ENCODE data around the gene NOVA2.

NOVA2 gene

DNA sequence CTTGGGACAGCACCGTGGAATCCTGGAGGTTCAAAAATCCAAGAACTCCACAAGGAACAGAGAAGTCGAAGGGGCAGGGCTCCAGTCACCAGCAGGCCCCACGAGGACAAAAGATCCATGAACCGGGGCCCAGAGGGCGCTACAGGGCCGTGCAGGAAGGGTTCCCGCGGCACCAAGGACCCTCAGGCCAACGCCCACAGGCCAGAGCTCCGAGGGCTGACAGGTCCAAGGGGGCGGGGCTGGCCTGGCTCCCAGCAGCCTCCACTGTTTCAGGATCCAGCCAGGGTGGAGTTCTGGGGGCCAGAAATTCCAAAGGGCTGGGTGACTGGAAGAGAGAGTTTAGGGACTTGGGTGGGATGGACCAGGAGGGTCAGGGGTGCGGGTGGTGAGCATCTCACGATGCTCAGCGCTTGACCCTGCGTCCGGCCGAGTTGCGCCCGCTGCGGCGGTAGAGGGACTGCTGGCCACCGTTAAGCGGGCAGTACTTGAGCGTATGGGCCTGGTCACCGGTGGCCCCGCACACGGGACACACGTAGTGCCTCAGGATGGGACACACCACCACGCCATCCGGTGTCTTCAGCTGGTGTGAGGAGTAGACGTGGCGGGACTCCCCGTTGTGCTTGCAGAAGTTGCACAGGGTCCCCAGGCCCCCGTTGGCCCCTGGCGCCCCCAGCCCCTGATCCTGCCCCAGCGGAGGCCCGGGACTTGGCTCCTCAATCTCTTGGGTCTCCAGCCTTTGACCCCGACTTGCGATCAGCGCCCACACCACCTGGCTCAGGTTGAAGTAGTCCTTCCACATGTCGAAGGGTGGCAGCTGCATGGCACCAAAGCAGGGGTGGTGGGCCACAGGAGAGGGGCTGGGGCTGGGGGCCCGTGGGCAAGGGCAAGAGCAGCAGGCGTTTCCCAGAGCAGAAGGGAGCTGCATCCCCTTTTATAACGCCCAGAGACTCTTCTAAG, 59.5 kb downstream of the NOVA2 start, which contains the start of gene NANOS2:
Gene NANOS2, minus strand, starts transcription at position 905 of the 957 bp plus-strand sequence. Its CDS starts 85 bp downstream, at position 820.
- no peaks in the 10 kb centered on the region for H3K9me3 ChIP-seq (ENCODE audit: control insufficient read depth in 5 of 5, low read length in 5 of 5)
- no peak within 1 kb of the TSS for H3K27ac ChIP-seq (ENCODE audit: low read depth, low read length)

DNA sequence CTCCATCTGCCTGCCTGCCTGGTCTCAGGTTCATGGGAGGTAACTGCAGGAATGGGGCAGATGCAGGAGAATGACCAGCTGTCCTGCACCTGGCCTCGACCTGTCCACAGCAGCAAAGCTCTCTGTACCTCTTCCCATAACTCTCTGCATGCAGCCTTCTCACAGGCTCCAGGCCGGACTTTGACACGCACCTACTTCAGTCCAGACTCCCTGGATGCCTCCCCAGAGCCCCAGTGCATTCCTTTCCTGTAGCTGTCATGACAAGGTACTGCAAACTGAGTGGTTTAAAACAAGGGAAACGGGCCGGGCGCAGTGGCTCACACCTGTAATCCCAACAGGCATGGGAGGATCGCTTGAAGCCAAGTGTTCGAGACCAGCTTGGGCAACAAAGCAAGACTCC, 62.4 kb downstream of the NOVA2 start:
- Histone ChIP-seq H3K9ac (ENCODE audit: low read length in 5 of 5) (no peak overlapping the region), H3K4me1 (ENCODE audit: control insufficient read depth in 5 of 5, insufficient read depth in 5 of 5, low read length in 5 of 5) (peaks cover 0 to 4% (median 0%) of the 10 kb centered on the region in 5 donors), H3K27ac (ENCODE audit: low read depth, low read length) (no peak overlapping the region), H3K4me3 (ENCODE audit: low read depth in 1 of 5, low read length in 5 of 5) (no peak overlapping the region), H3K27me3 (ENCODE audit: control insufficient read depth in 5 of 5, insufficient read depth in 4 of 5, low read length in 5 of 5) (peaks cover 5 to 15% (median 7%) of the 10 kb centered on the region in 5 donors), H3K9me3 (ENCODE audit: control insufficient read depth in 5 of 5, low read length in 5 of 5) (no peaks in the 10 kb centered on the region), H3K36me3 (ENCODE audit: control insufficient read depth in 5 of 5, insufficient read depth in 5 of 5, low read length in 5 of 5) (no peaks in the 10 kb centered on the region)

More for the DNA sequence above, 59.5 kb downstream of the NOVA2 start, which contains the start of gene NANOS2:
- H3K36me3 ChIP-seq (ENCODE audit: control insufficient read depth in 5 of 5, insufficient read depth in 5 of 5, low read length in 5 of 5) = no peaks in the 10 kb centered on the region
- peaks cover 0 to 4% (median 0%) of the 10 kb centered on the region in 5 donors for H3K4me1 ChIP-seq (ENCODE audit: control insufficient read depth in 5 of 5, insufficient read depth in 5 of 5, low read length in 5 of 5)
- H3K27me3 ChIP-seq (ENCODE audit: control insufficient read depth in 5 of 5, insufficient read depth in 4 of 5, low read length in 5 of 5) = peaks cover 5 to 18% (median 7%) of the 10 kb centered on the region in 5 donors
- no peak within 1 kb of the TSS for H3K4me3 ChIP-seq (ENCODE audit: low read depth in 1 of 5, low read length in 5 of 5)
- no peak within 1 kb of the TSS for H3K9ac ChIP-seq (ENCODE audit: low read length in 5 of 5)

DNA sequence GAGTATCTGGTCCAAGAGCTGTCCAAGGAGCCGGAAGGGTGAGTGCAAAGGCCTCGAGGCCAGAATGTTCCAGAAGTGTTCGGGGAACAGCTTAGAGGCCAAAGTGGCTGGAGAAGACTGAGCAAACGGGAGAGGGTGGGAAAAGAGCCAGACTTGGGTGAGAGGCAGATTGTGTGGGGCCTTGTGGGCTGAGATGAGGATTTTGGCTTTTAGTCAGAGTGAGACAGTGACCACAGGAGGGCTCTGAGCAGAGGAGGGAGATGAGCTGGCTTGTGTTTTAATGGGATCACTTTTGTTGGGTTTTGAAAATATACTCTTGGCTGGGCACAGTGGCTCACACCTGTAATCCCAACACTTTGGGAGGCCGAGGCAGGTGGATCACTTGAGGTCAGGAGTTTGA, 64.7 kb downstream of the NOVA2 start:
- Histone ChIP-seq H3K4me1 (ENCODE audit: control insufficient read depth in 5 of 5, insufficient read depth in 5 of 5, low read length in 5 of 5) (peaks cover 0 to 6% (median 0%) of the 10 kb centered on the region in 5 donors), H3K9ac (ENCODE audit: low read length in 5 of 5) (no peak overlapping the region), H3K27ac (ENCODE audit: low read depth, low read length) (no peak overlapping the region), H3K36me3 (ENCODE audit: control insufficient read depth in 5 of 5, insufficient read depth in 5 of 5, low read length in 5 of 5) (no peaks in the 10 kb centered on the region), H3K27me3 (ENCODE audit: control insufficient read depth in 5 of 5, insufficient read depth in 4 of 5, low read length in 5 of 5) (peaks cover 5 to 12% (median 6%) of the 10 kb centered on the region in 5 donors), H3K4me3 (ENCODE audit: low read depth in 1 of 5, low read length in 5 of 5) (no peak overlapping the region), H3K9me3 (ENCODE audit: control insufficient read depth in 5 of 5, low read length in 5 of 5) (no peaks in the 10 kb centered on the region)

DNA sequence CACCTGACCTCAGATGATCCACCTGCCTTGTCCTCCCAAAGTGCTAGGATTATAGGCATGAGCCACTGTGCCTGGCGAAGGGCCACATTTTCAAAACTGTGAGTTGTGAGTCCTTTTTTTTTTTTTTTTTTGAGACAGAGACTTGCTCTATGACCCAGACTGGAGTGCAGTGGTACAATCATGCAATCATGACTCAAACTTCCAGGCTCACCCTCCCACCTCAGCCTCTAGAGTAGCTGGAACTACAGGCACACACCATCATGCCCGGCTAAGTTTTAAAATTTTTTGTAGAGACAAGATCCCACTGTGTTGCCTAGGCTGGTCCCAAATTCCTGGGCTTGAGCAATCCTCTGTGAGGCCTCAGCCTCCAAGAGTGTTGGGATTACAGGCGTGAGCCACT, 67.4 kb downstream of the NOVA2 start:
- Histone ChIP-seq H3K27ac (ENCODE audit: low read depth, low read length) (peak overlapping the region; percentile 46), H3K4me1 (ENCODE audit: control insufficient read depth in 5 of 5, insufficient read depth in 5 of 5, low read length in 5 of 5) (peaks cover 3 to 20% (median 17%) of the 10 kb centered on the region in 5 donors), H3K27me3 (ENCODE audit: control insufficient read depth in 5 of 5, insufficient read depth in 4 of 5, low read length in 5 of 5) (peaks cover 0 to 6% (median 3%) of the 10 kb centered on the region in 5 donors), H3K36me3 (ENCODE audit: control insufficient read depth in 5 of 5, insufficient read depth in 5 of 5, low read length in 5 of 5) (no peaks in the 10 kb centered on the region), H3K9me3 (ENCODE audit: control insufficient read depth in 5 of 5, low read length in 5 of 5) (no peaks in the 10 kb centered on the region), H3K4me3 (ENCODE audit: low read depth in 1 of 5, low read length in 5 of 5) (no peak overlapping the region), H3K9ac (ENCODE audit: low read length in 5 of 5) (no peak overlapping the region)

DNA sequence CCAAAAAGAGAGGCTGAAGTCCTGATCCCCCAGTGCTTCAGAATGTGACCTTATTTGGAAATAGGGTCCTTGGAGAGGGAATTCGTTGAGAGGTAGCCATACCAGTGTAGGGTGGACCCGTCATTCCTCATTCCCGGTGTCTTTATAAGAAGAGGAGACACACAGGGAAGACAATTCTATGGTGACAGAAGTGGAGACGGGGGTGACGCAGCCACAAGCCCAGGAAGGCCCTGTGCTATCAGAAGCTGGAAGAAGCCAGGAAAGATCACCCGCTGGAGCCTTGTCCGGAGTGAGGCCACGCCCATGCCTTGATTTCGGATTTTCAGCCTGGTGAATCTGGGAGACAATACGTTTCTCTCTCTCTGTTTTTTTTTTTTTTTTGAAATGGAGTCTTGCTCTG, 68.7 kb downstream of the NOVA2 start:
- Histone ChIP-seq H3K36me3 (ENCODE audit: control insufficient read depth in 5 of 5, insufficient read depth in 5 of 5, low read length in 5 of 5) (peaks cover 0 to 2% (median 0%) of the 10 kb centered on the region in 5 donors), H3K4me3 (ENCODE audit: low read depth in 1 of 5, low read length in 5 of 5) (no peak overlapping the region), H3K4me1 (ENCODE audit: control insufficient read depth in 5 of 5, insufficient read depth in 5 of 5, low read length in 5 of 5) (peaks cover 3 to 28% (median 25%) of the 10 kb centered on the region in 5 donors), H3K27me3 (ENCODE audit: control insufficient read depth in 5 of 5, insufficient read depth in 4 of 5, low read length in 5 of 5) (no peaks in the 10 kb centered on the region), H3K27ac (ENCODE audit: low read depth, low read length) (no peak overlapping the region), H3K9me3 (ENCODE audit: control insufficient read depth in 5 of 5, low read length in 5 of 5) (no peaks in the 10 kb centered on the region), H3K9ac (ENCODE audit: low read length in 5 of 5) (no peak overlapping the region)

DNA sequence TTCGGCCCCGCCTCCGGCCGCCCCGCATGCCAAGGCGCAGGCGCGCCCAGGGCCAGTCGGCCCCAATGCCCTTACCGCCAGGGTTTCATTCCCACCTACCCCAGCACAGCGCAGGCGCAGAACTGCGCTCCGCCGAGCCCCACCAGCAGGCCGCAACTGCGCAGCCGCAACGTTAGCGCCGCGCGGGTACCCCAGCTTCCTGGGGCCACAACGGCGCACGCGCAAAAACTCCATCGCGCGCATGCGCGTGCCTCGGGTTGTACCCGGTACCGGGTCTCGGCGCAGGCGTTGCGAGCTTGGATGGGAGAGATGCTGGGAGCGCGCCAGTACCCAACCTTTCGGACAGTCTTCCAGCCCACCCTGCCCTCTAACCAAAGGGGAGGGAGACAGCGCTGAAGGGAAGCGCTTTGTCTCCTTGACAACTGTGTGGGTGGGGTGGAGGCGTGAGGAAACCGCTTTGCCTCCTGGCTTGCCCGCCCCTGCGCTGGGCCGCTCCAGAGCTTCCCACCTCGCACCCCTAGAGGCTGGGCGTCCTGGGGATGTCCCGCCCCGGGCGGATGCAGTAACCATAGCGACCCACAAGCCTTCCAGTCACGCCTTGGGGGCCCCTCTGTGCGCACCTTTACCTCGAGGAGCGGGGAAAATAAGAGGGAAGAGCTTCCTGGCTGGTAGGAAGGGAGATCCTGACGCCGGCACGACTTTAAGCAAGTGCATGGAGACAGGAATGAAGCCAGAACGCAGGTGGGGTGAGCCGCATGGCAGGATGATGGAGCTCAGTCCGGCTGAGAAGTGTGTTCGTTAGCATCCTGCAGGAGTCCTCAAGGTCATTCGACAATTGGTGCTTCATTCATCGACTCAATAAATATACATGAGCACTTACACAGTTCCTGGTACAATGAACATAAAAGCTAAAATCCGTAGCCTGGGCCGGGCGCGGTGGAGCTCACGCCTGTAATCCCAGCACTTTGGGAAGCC, 70.7 kb downstream of the NOVA2 start:
- peak overlapping the region; percentile 50 for H3K27ac ChIP-seq (ENCODE audit: low read depth, low read length)
- peaks cover 0 to 11% (median 9%) of the 10 kb centered on the region in 5 donors for H3K36me3 ChIP-seq (ENCODE audit: control insufficient read depth in 5 of 5, insufficient read depth in 5 of 5, low read length in 5 of 5)
- H3K4me1 ChIP-seq (ENCODE audit: control insufficient read depth in 5 of 5, insufficient read depth in 5 of 5, low read length in 5 of 5) = peaks cover 3 to 28% (median 25%) of the 10 kb centered on the region in 5 donors
- H3K9me3 ChIP-seq (ENCODE audit: control insufficient read depth in 5 of 5, low read length in 5 of 5) = no peaks in the 10 kb centered on the region
- peak overlapping the region in 4 of 5 donors; percentile 59 to 94 (median 64) for H3K9ac ChIP-seq (ENCODE audit: low read length in 5 of 5)
- H3K27me3 ChIP-seq (ENCODE audit: control insufficient read depth in 5 of 5, insufficient read depth in 4 of 5, low read length in 5 of 5) = no peaks in the 10 kb centered on the region
- H3K4me3 ChIP-seq (ENCODE audit: low read depth in 1 of 5, low read length in 5 of 5) = peak overlapping the region; percentile 85 to 89 (median 86)

DNA sequence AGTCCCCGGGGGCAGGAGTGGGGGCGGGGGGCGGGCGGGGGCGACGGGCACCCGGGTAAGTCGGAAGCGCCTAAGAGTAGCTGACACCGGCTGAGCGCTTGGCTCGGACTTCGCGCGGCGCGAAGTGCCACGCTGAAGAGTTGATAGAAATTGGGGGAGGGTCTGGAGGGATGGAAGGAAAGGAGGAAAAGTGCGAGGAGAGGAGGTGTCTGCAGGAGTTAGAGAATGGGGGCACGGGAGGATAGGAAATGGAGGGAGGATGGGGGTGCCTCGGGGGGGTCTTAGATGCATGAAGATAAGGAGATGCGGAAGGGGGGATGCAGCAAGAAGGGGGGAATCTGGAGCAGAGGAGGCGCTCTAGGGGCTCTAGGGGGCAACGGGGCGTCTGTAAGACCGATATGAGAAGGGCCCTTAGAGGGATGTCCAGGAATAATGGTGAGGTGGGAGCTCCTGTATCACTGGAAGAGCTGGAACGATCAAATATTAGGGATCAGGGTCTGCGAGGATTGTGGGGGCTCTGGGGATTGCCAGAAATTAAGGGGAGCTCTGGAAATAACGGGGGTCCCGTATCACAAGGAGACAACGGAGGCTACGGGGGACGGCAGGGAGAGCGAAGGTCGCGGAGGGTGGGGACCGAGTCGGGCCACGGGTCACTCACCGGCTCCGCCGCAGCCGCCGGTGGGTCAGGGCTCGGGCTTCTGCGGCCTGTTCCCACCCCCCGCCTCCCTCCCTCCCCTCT, 71.6 kb downstream of the NOVA2 start, which contains the start of gene MYPOP:
Gene MYPOP, minus strand, starts transcription at position 702 of the 739 bp plus-strand sequence. CDS start 840 bp downstream, outside the sequence.
- H3K9me3 ChIP-seq (ENCODE audit: control insufficient read depth in 5 of 5, low read length in 5 of 5) = no peaks in the 10 kb centered on the region
- peaks cover 0 to 17% (median 14%) of the 10 kb centered on the region in 5 donors for H3K36me3 ChIP-seq (ENCODE audit: control insufficient read depth in 5 of 5, insufficient read depth in 5 of 5, low read length in 5 of 5)
- H3K27me3 ChIP-seq (ENCODE audit: control insufficient read depth in 5 of 5, insufficient read depth in 4 of 5, low read length in 5 of 5) = no peaks in the 10 kb centered on the region
- H3K9ac ChIP-seq (ENCODE audit: low read length in 5 of 5) = peak within 1 kb of the TSS in 4 of 5 donors; percentile 71 to 94 (median 86)
- H3K4me1 ChIP-seq (ENCODE audit: control insufficient read depth in 5 of 5, insufficient read depth in 5 of 5, low read length in 5 of 5) = peaks cover 3 to 28% (median 25%) of the 10 kb centered on the region in 5 donors
- peak within 1 kb of the TSS; percentile 86 to 95 (median 88) for H3K4me3 ChIP-seq (ENCODE audit: low read depth in 1 of 5, low read length in 5 of 5)
- H3K27ac ChIP-seq (ENCODE audit: low read depth, low read length) = peak within 1 kb of the TSS; percentile 50

DNA sequence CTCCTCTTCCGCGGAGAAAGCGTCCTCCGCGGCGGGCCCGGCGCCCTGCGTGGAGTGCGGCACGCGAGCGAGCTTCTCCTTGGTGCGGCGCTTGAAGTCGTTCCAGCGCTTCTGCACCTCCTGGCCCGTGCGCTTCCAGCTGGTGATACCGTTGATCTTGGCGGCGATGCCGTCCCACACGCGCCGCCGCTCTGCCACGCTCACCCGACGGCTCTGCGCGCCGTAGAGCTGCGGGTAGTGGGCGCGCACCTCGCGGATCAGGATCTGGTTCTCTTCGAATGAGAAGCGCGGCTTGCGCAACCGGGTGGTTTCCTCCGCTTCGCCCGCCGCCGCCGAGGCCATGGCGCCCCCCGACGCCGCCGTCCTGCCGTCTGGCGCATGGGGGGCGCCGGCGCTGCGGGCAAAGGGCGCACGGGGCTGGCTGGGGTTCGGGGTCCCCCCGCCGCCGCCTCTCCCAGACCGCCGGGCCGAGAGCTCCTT, 72.2 kb downstream of the NOVA2 start:
- H3K27ac ChIP-seq (ENCODE audit: low read depth, low read length) = no peak overlapping the region
- H3K9ac ChIP-seq (ENCODE audit: low read length in 5 of 5) = peak overlapping the region in 2 of 5 donors; percentile 48 to 59

More for the DNA sequence above, 72.2 kb downstream of the NOVA2 start:
- peak overlapping the region in 4 of 5 donors; percentile 48 to 88 (median 72) for H3K4me3 ChIP-seq (ENCODE audit: low read depth in 1 of 5, low read length in 5 of 5)
- no peaks in the 10 kb centered on the region for H3K9me3 ChIP-seq (ENCODE audit: control insufficient read depth in 5 of 5, low read length in 5 of 5)
- H3K36me3 ChIP-seq (ENCODE audit: control insufficient read depth in 5 of 5, insufficient read depth in 5 of 5, low read length in 5 of 5) = peaks cover 0 to 18% (median 14%) of the 10 kb centered on the region in 5 donors
- H3K4me1 ChIP-seq (ENCODE audit: control insufficient read depth in 5 of 5, insufficient read depth in 5 of 5, low read length in 5 of 5) = peaks cover 3 to 28% (median 25%) of the 10 kb centered on the region in 5 donors
- H3K27me3 ChIP-seq (ENCODE audit: control insufficient read depth in 5 of 5, insufficient read depth in 4 of 5, low read length in 5 of 5) = no peaks in the 10 kb centered on the region
